ENCODE measurements around the gene PRKAG3. TPM values are rescaled to one million over a fixed set of nuclear protein-coding genes. Genes with fewer than 3 reads are reported as not detected.

Gene PRKAG3
- total and polyA plus RNA-seq, 2 donors (not counting 3 experiments of a cell fraction or from before 2014, with no cell fraction given): not detected

GRCh38 chr2:218856167-218856895, 24.7 kb upstream of the PRKAG3 start:
- dilution Hi-C loops (cut with MboI; ENCODE audit: extremely low pct_ligation_motif_present, low sequenced_read_pairs) (no loop called here), intact Hi-C loops (cut with micrococcal nuclease) (no loop called here)
- no peak overlapping the region for H3K9ac ChIP-seq (replicated peaks; ENCODE audit: extremely low read depth, insufficient read depth, low read length)
- no peak overlapping the region for H3K4me2 ChIP-seq (ENCODE audit: insufficient read depth, low read length)
- H3K9me1 ChIP-seq (replicated peaks; ENCODE audit: control insufficient read depth, extremely low read depth, insufficient read depth, low read length): no peaks in the 10 kb centered on the region
- no peak overlapping the region for H2AFZ ChIP-seq (ENCODE audit: low read depth, low read length)
- no peak overlapping the region for H3K27ac ChIP-seq (ENCODE audit: insufficient read depth, low read depth, low read length)
- no peaks in the 10 kb centered on the region for H4K20me1 ChIP-seq (replicated peaks; ENCODE audit: control insufficient read depth, extremely low read depth, insufficient read depth, low read length)
- no peaks in the 10 kb centered on the region for H3K4me1 ChIP-seq (ENCODE audit: control insufficient read depth, extremely low read depth, insufficient read depth, low read length)
- DNase-seq (ENCODE audit: low read depth, low spot score): no peak
- no peak overlapping the region for H3K4me3 ChIP-seq (replicated peaks in 1 of 3; ENCODE audit: insufficient read depth in 1 of 3, low read depth in 1 of 3, low read length in 3 of 3)
- no peaks in the 10 kb centered on the region for H3K36me3 ChIP-seq (ENCODE audit: control insufficient read depth in 2 of 2, extremely low read depth in 1 of 2, insufficient read depth in 2 of 2, low read length in 2 of 2)
- peaks cover 73 to 75% of the 10 kb centered on the region in 2 experiments for H3K27me3 ChIP-seq (ENCODE audit: control insufficient read depth in 2 of 2, insufficient read depth in 2 of 2, low read length in 2 of 2)
- no peaks in the 10 kb centered on the region for H3K79me2 ChIP-seq (ENCODE audit: control insufficient read depth, insufficient read depth, low read length)
- TF ChIP-seq EZH2 (IDR thresholded peaks at IDR 0.05; ENCODE audit: borderline replicate concordance, low read depth, low read length, severe bottlenecking) (peak; percentile 33), POLR2A (IDR thresholded peaks at IDR 0.05; ENCODE audit: low read depth, low read length) (no peak)
- ChIA-PET POLR2A (no interaction called here), CTCF (interaction anchor here (0.7 to 1.5 kb wide), 4 partner anchors 20 to 124 kb away, joined by 3 to 5 read pairs (median 3); no protein-coding TSS in a partner anchor)
- no peaks in the 10 kb centered on the region for H3K9me3 ChIP-seq (replicated peaks; ENCODE audit: control insufficient read depth, insufficient read depth, low read length)
- no TSS peak for BruUV-seq (replicated peaks)
- no peak for FAIRE-seq

- no peak overlapping the region for H2AFZ ChIP-seq (ENCODE audit: low read depth, low read length)
- H3K4me2 ChIP-seq (ENCODE audit: insufficient read depth, low read length): no peak overlapping the region
- CTCF ChIA-PET: interaction anchor here (0.7 to 1.5 kb wide), 5 partner anchors 21 to 124 kb away, joined by 3 to 5 read pairs (median 3); no protein-coding TSS in a partner anchor
- H3K36me3 ChIP-seq (ENCODE audit: control insufficient read depth in 2 of 2, extremely low read depth in 1 of 2, insufficient read depth in 2 of 2, low read length in 2 of 2): no peaks in the 10 kb centered on the region
- intact Hi-C loops (cut with micrococcal nuclease): no loop called here
- H3K27me3 ChIP-seq (ENCODE audit: control insufficient read depth in 2 of 2, insufficient read depth in 2 of 2, low read length in 2 of 2): peaks cover 67 to 68% of the 10 kb centered on the region in 2 experiments
- no TSS peak for BruUV-seq (replicated peaks)
- dilution Hi-C loops (cut with MboI; ENCODE audit: extremely low pct_ligation_motif_present, low sequenced_read_pairs): no loop called here
- no peak overlapping the region for H3K27ac ChIP-seq (ENCODE audit: insufficient read depth, low read depth, low read length)
- no peaks in the 10 kb centered on the region for H4K20me1 ChIP-seq (replicated peaks; ENCODE audit: control insufficient read depth, extremely low read depth, insufficient read depth, low read length)
- no peaks in the 10 kb centered on the region for H3K4me1 ChIP-seq (ENCODE audit: control insufficient read depth, extremely low read depth, insufficient read depth, low read length)
- POLR2A ChIA-PET: no interaction called here
- H3K9me1 ChIP-seq (replicated peaks; ENCODE audit: control insufficient read depth, extremely low read depth, insufficient read depth, low read length): no peaks in the 10 kb centered on the region
- H3K9ac ChIP-seq (replicated peaks; ENCODE audit: extremely low read depth, insufficient read depth, low read length): no peak overlapping the region
- no peak overlapping the region for H3K4me3 ChIP-seq (replicated peaks in 1 of 3; ENCODE audit: insufficient read depth in 1 of 3, low read depth in 1 of 3, low read length in 3 of 3)
- TF ChIP-seq EZH2 (IDR thresholded peaks at IDR 0.05; ENCODE audit: borderline replicate concordance, low read depth, low read length, severe bottlenecking) (peak; percentile 61), POLR2A (IDR thresholded peaks at IDR 0.05; ENCODE audit: low read depth, low read length) (no peak)
- no peak for FAIRE-seq
- H3K9me3 ChIP-seq (replicated peaks; ENCODE audit: control insufficient read depth, insufficient read depth, low read length): no peaks in the 10 kb centered on the region
- DNase-seq (ENCODE audit: low read depth, low spot score): no peak
- no peaks in the 10 kb centered on the region for H3K79me2 ChIP-seq (ENCODE audit: control insufficient read depth, insufficient read depth, low read length)
These were observed 23.9 kb upstream of the PRKAG3 start for GRCh38 chr2:218855305-218856166.

All from endothelial cell of umbilical vein (primary cell).